ENCODE results near the gene APAF1. TPM values are rescaled to one million over a fixed set of nuclear protein-coding genes. Genes with fewer than 3 reads are reported as not detected.

APAF1 gene
- total and polyA plus RNA-seq, 10 of the 15 experiments (the other 5 are each of a cell fraction or from before 2014, with no cell fraction given): 4.2 to 19.1 (median 14.2) TPM

DNA sequence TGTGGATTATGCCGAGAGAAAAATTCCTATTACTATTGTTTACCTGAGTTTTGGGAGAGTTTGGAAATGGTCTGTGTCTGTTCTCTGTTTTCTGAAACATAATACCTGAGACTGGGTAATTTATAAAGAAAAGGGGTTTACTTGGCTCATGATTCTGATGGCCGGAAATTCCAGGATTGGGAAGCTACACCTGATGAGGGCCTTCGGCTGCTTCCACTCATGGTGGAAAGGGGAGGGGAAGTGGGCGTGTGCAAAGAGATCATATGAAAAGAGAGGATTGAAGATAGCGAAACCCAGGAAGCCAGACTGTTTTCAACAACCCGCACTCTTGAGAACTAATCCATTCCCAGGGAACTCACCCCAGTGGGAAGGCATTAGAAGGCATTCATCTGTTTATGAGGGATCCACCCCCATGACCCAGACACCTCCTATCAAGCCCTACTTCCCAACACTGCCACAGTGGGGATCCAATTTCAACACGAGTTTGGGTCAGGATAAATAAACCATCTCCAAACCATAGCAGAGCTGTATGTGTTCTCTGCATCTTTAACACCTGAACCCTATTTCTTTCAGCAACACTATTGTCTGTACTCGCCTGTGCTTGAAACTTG is 51.1 kb downstream of the APAF1 start:
- CTCF ChIA-PET: interaction anchor here (0.6 to 1.2 kb wide), 2 partner anchors 13 to 302 kb away, joined by 4 to 6 read pairs; no protein-coding TSS in a partner anchor
- peaks cover 0 to 17% of the 10 kb centered on the region in 2 experiments; a peak in 3 of 4 replicates for H3K36me3 ChIP-seq (ENCODE audit: control insufficient read depth in 2 of 2, insufficient read depth in 2 of 2, low read length in 1 of 2)
- SMC1A ChIA-PET (ENCODE audit: uncharacterized antibody, unreplicated experiment): interaction anchor here (0.8 kb wide), 1 partner anchor 302 kb away, joined by 3 read pairs; no protein-coding TSS in a partner anchor
- no peaks in the 10 kb centered on the region for H3K4me1 ChIP-seq (ENCODE audit: control insufficient read depth, insufficient read depth, low read length)
- no peaks in the 10 kb centered on the region for H4K20me1 ChIP-seq (ENCODE audit: control insufficient read depth, insufficient read depth)
- in situ Hi-C loops (cut with MboI) (loop anchor here (10.0 kb wide), 1 partner anchor 299 kb away; no protein-coding TSS in a partner anchor), intact Hi-C loops (cut with micrococcal nuclease; ENCODE audit: unreplicated experiment) (no loop called here)
- no peak overlapping the region for H3K4me3 ChIP-seq
- no peak overlapping the region for H3K27ac ChIP-seq (ENCODE audit: control insufficient read depth, insufficient read depth)
- WGBS (ENCODE audit: insufficient coverage, insufficient replicate concordance, low lambda C conversion rate, missing lambda C conversion rate): 87% methylated on average over 8 of the region's 8 CpGs
- ATAC-seq (no peak), FAIRE-seq (no peak), DNase-seq (ENCODE audit: low read depth, low spot score) (no peak)
- H2AFZ ChIP-seq (ENCODE audit: control insufficient read depth, low read depth, low read length): no peak overlapping the region
- no peaks in the 10 kb centered on the region for H3K9me3 ChIP-seq (replicated peaks; ENCODE audit: control insufficient read depth, insufficient read depth, low read length)
- no peak overlapping the region for H3K4me2 ChIP-seq (ENCODE audit: control insufficient read depth, insufficient read depth)
- no peaks in the 10 kb centered on the region for H3K79me2 ChIP-seq (ENCODE audit: control insufficient read depth, insufficient read depth, low read length)
- TF ChIP-seq NFIC (IDR thresholded peaks at IDR 0.05; ENCODE audit: low read depth, low read length) (no peak), RELA (IDR thresholded peaks at IDR 0.05; ENCODE audit: borderline replicate concordance, partially characterized antibody) (no peak), RB1 (IDR thresholded peaks at IDR 0.05; ENCODE audit: borderline replicate concordance) (no peak), ZZZ3 (IDR thresholded peaks at IDR 0.05; ENCODE audit: control insufficient read depth, insufficient read length, low read depth) (no peak), POLR2AphosphoS5 (IDR thresholded peaks at IDR 0.05; ENCODE audit: low read length) (no peak), FOXK2 (IDR thresholded peaks at IDR 0.05) (no peak), YBX1 (IDR thresholded peaks at IDR 0.05) (no peak), PAX8 (IDR thresholded peaks at IDR 0.05) (no peak), FOS (IDR thresholded peaks at IDR 0.05; ENCODE audit: borderline replicate concordance, extremely low read depth, insufficient read length) (no peak)
- H3K27me3 ChIP-seq (replicated peaks in 1 of 2; ENCODE audit: control insufficient read depth in 2 of 2, insufficient read depth in 2 of 2, low read length in 1 of 2): no peaks in the 10 kb centered on the region
- RAD21 ChIA-PET (ENCODE audit: unreplicated experiment): interaction anchor here (3.9 kb wide), 1 partner anchor 302 kb away, joined by 26 read pairs; no protein-coding TSS in a partner anchor
- POLR2A ChIA-PET: no interaction called here
- BruUV-seq (replicated peaks): no TSS peak
- no peak overlapping the region for H3K9ac ChIP-seq (ENCODE audit: control insufficient read depth, insufficient read depth, low read length)
